Measurements from ENCODE around the gene LRRN4CL. TPM values are rescaled to one million over a fixed set of nuclear protein-coding genes. Genes with fewer than 3 reads are reported as not detected.
A peak's percentile ranks its signal among the peaks of the same experiment; 100 is the strongest.

The LRRN4CL gene
- total RNA-seq, 2 experiments from 2014 or later = 0.19 to 0.23 TPM

GRCh38 chr11:62648185-62648966, 41.0 kb downstream of the LRRN4CL start:
- Mint-ChIP-seq H3K36me3 (peaks cover 8% of the 10 kb centered on the region), H3K27me3 (no peaks in the 10 kb centered on the region), H3K4me3 (no peak overlapping the region), H3K27ac (no peak overlapping the region), H3K4me1 (peaks cover 26% of the 10 kb centered on the region), H3K9me3 (no peaks in the 10 kb centered on the region)
- no peak for ATAC-seq (ENCODE audit: low read depth)
- no peak for DNase-seq
- POLR2A ChIA-PET = interaction anchor here (0.6 to 5.5 kb wide), 10 partner anchors 11 to 193 kb away, joined by 3 to 40 read pairs (median 4); partner anchors contain the start of genes B3GAT3, C11orf98, CSKMT and HNRNPUL2

- DNase-seq = no peak
- Mint-ChIP-seq H3K4me1 (peaks cover 25% of the 10 kb centered on the region), H3K27ac (no peak overlapping the region), H3K9me3 (no peaks in the 10 kb centered on the region), H3K4me3 (no peak overlapping the region), H3K27me3 (no peaks in the 10 kb centered on the region), H3K36me3 (peaks cover 8% of the 10 kb centered on the region)
- POLR2A ChIA-PET = interaction anchor here (0.9 to 5.5 kb wide), 8 partner anchors 10 to 194 kb away, joined by 3 to 40 read pairs (median 8); partner anchors contain the start of genes B3GAT3, C11orf98, CSKMT and HNRNPUL2
- no peak for ATAC-seq (ENCODE audit: low read depth)
Measured at GRCh38 chr11:62647609-62648005, 41.7 kb downstream of the LRRN4CL start.

- no peak for DNase-seq
- no peak for ATAC-seq (ENCODE audit: low read depth)
- Mint-ChIP-seq H3K36me3 (peaks cover 8% of the 10 kb centered on the region), H3K4me3 (peak overlapping the region; percentile 99), H3K27me3 (no peaks in the 10 kb centered on the region), H3K27ac (peak overlapping the region; percentile 96), H3K4me1 (peaks cover 24% of the 10 kb centered on the region), H3K9me3 (no peaks in the 10 kb centered on the region)
- POLR2A ChIA-PET = interaction anchor here (0.6 to 7.3 kb wide), 17 partner anchors 10 to 194 kb away, joined by 3 to 76 read pairs (median 13); partner anchors contain the start of genes B3GAT3, C11orf98, CSKMT and EEF1G
Measured at GRCh38 chr11:62646825-62647608, 42.3 kb downstream of the LRRN4CL start.

GRCh38 chr11:62645946-62646824, 43.1 kb downstream of the LRRN4CL start, which contains the start of gene GANAB:
GANAB (minus strand) TSS chr11:62646613; CDS start chr11:62646599, 14 bp downstream.
- H3K27ac Mint-ChIP-seq = peak within 1 kb of the TSS; percentile 96
- POLR2A ChIA-PET = interaction anchor here (0.6 to 7.3 kb wide), 19 partner anchors 9 to 195 kb away, joined by 3 to 76 read pairs (median 7); partner anchors contain the start of genes B3GAT3, C11orf98, CSKMT and EEF1G
- DNase-seq = peak; percentile 96
- peaks cover 8% of the 10 kb centered on the region for H3K36me3 Mint-ChIP-seq
- H3K4me1 Mint-ChIP-seq = peaks cover 24% of the 10 kb centered on the region
- no peaks in the 10 kb centered on the region for H3K27me3 Mint-ChIP-seq
- H3K4me3 Mint-ChIP-seq = peak within 1 kb of the TSS; percentile 99
- ATAC-seq (ENCODE audit: low read depth) = peak; percentile 98
- H3K9me3 Mint-ChIP-seq = no peaks in the 10 kb centered on the region

DNA sequence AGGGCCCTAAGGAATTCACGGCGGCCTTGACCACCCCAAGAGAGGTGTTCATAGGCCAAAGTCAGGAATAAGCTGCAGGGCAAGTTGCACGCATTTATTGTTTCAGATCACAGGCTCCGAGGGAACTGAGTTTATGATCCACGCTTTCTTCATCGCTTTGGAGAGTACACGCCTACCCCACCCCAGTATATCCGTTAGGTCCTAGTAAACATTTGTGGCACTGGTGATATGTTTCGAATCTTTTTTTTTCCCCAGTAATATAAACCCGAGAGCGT, 43.7 kb downstream of the LRRN4CL start:
- Mint-ChIP-seq H3K36me3 (peaks cover 7% of the 10 kb centered on the region), H3K27me3 (no peaks in the 10 kb centered on the region), H3K4me1 (peaks cover 29% of the 10 kb centered on the region), H3K4me3 (peak overlapping the region; percentile 99), H3K27ac (peak overlapping the region; percentile 96), H3K9me3 (no peaks in the 10 kb centered on the region)
- DNase-seq (no peak), ATAC-seq (ENCODE audit: low read depth) (no peak)
- POLR2A ChIA-PET = interaction anchor here (0.7 to 7.3 kb wide), 16 partner anchors 8 to 195 kb away, joined by 3 to 76 read pairs (median 10); partner anchors contain the start of genes B3GAT3, C11orf98, CSKMT and EEF1G

DNA sequence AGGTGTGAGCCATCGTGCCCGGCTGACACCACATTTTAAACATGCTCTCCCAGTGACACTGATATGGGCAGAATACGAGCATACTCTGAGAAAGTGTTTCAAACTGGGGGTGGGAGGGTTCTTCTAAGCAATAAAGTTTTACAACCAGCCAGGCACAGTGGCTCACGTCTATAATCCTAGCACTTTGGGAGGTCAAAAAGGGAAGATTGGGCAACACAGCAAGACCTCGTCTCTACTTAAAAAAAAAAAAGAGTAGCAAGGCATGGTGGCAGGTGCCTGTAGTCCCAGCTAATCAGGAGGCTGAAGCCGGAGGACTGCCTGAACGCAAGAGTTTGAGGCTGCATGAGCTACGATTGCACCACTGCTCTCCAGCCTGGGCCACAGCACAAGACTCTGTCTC, 45.1 kb downstream of the LRRN4CL start:
- ATAC-seq (ENCODE audit: low read depth) = no peak
- no peaks in the 10 kb centered on the region for H3K27me3 Mint-ChIP-seq
- no peak for DNase-seq
- peaks cover 15% of the 10 kb centered on the region for H3K36me3 Mint-ChIP-seq
- no peaks in the 10 kb centered on the region for H3K9me3 Mint-ChIP-seq
- POLR2A ChIA-PET = interaction anchor here (0.7 to 7.3 kb wide), 6 partner anchors 9 to 109 kb away, joined by 3 to 76 read pairs (median 10); partner anchors contain the start of genes B3GAT3, C11orf98, CSKMT and INTS5
- H3K27ac Mint-ChIP-seq = no peak overlapping the region
- peaks cover 38% of the 10 kb centered on the region for H3K4me1 Mint-ChIP-seq
- peak overlapping the region; percentile 39 for H3K4me3 Mint-ChIP-seq

Other genes starting within 250 kb of the LRRN4CL start
- 100 to 1,000 TPM; 278 to 344 TPM for gene AHNAK, start 142.7 kb downstream of the LRRN4CL start, total RNA-seq
- gene EEF1G, start 115.6 kb downstream of the LRRN4CL start, total RNA-seq = 1,000 to 10,000 TPM; 1,132 to 1,152 TPM
- 10 to 100 TPM; 27.2 to 38.2 TPM for gene TUT1, start 98.0 kb downstream of the LRRN4CL start, total RNA-seq
- gene MTA2, start 87.7 kb downstream of the LRRN4CL start, total RNA-seq = 100 to 1,000 TPM; 231 to 233 TPM
- 100 to 1,000 TPM; 183 to 185 TPM for gene EML3, start 76.8 kb downstream of the LRRN4CL start, total RNA-seq
- 1 to 10 TPM; 1.4 to 2.4 TPM for gene ROM1, start 76.3 kb downstream of the LRRN4CL start, total RNA-seq
- gene B3GAT3, start 67.5 kb downstream of the LRRN4CL start, total RNA-seq = 10 to 100 TPM; 76.1 to 87.0 TPM
- gene GANAB, start 42.9 kb downstream of the LRRN4CL start, total RNA-seq = 100 to 1,000 TPM; 291 to 300 TPM
- 10 to 100 TPM; 30.1 to 30.2 TPM for gene INTS5, start 36.2 kb downstream of the LRRN4CL start, total RNA-seq
- 100 to 1,000 TPM in 1 of 2 experiments, 10 to 100 TPM in 1; 99.9 to 104 TPM for gene C11orf98, start 24.3 kb downstream of the LRRN4CL start, total RNA-seq
- gene CSKMT, start 24.2 kb downstream of the LRRN4CL start, total RNA-seq = 10 to 100 TPM; 23.3 to 27.3 TPM
- 1 to 10 TPM; 6.7 to 6.8 TPM for gene UQCC3, start 17.9 kb downstream of the LRRN4CL start, total RNA-seq
- gene LBHD1, start 17.3 kb downstream of the LRRN4CL start, total RNA-seq = 10 to 100 TPM; 23.5 to 23.6 TPM
- 100 to 1,000 TPM; 135 to 136 TPM for gene UBXN1, start 10.5 kb downstream of the LRRN4CL start, total RNA-seq
- 10 to 100 TPM; 29.9 to 39.4 TPM for gene BSCL2, start 17.9 kb upstream of the LRRN4CL start, total RNA-seq
- not detected for gene GNG3, start 18.1 kb upstream of the LRRN4CL start, total RNA-seq
- 10 to 100 TPM; 67.9 to 72.5 TPM for gene HNRNPUL2, start 37.9 kb upstream of the LRRN4CL start, total RNA-seq
- 10 to 100 TPM; 49.5 to 56.4 TPM for gene TTC9C, start 39.0 kb upstream of the LRRN4CL start, total RNA-seq
- 10 to 100 TPM; 14.0 to 17.1 TPM for gene ZBTB3, start 64.6 kb upstream of the LRRN4CL start, total RNA-seq
- 10 to 100 TPM; 79.1 to 84.6 TPM for gene POLR2G, start 72.0 kb upstream of the LRRN4CL start, total RNA-seq
- 10 to 100 TPM; 20.6 to 22.2 TPM for gene TAF6L, start 81.9 kb upstream of the LRRN4CL start, total RNA-seq
- gene TMEM179B, start 97.9 kb upstream of the LRRN4CL start, total RNA-seq = 10 to 100 TPM; 48.7 to 52.2 TPM
- gene TMEM223, start 102.5 kb upstream of the LRRN4CL start, total RNA-seq = 10 to 100 TPM; 14.0 to 15.2 TPM
- 100 to 1,000 TPM; 124 to 131 TPM for gene NXF1, start 115.9 kb upstream of the LRRN4CL start, total RNA-seq
- 10 to 100 TPM; 43.4 to 44.3 TPM for gene STX5, start 142.5 kb upstream of the LRRN4CL start, total RNA-seq
- not detected for gene TEX54, start 143.3 kb upstream of the LRRN4CL start, total RNA-seq
- 10 to 100 TPM; 75.2 to 78.0 TPM for gene WDR74, start 150.1 kb upstream of the LRRN4CL start, total RNA-seq
- 100 to 1,000 TPM; 222 to 228 TPM for gene SLC3A2, start 191.4 kb upstream of the LRRN4CL start, total RNA-seq
- not detected for gene CHRM1, start 231.8 kb upstream of the LRRN4CL start, total RNA-seq

All from activated naive CD8-positive, alpha-beta T cell treated with anti-CD3 and anti-CD28 coated beads, Interleukin-2, amount 10 ng/mL, durations not matched to agents 7 days and 5 days (primary cell).